Hepatic stellate cell (primary cell): ENCODE data around the gene MARCHF3.
"Not testable (repeated sequence)": the region's sequence is repeated elsewhere in the genome, so short reads cannot be mapped to it uniquely, and the experiment has no call there.

Experiments used
- DNase-seq: peaks from one replicate; pipeline ENCODE4 v3.0.0; 2011; ENCODE audit warnings: low spot score

MARCHF3 gene

GRCh38 chr5:127051591-127051990 is 21.2 kb upstream of the MARCHF3 start:
- no peak for DNase-seq

DNA sequence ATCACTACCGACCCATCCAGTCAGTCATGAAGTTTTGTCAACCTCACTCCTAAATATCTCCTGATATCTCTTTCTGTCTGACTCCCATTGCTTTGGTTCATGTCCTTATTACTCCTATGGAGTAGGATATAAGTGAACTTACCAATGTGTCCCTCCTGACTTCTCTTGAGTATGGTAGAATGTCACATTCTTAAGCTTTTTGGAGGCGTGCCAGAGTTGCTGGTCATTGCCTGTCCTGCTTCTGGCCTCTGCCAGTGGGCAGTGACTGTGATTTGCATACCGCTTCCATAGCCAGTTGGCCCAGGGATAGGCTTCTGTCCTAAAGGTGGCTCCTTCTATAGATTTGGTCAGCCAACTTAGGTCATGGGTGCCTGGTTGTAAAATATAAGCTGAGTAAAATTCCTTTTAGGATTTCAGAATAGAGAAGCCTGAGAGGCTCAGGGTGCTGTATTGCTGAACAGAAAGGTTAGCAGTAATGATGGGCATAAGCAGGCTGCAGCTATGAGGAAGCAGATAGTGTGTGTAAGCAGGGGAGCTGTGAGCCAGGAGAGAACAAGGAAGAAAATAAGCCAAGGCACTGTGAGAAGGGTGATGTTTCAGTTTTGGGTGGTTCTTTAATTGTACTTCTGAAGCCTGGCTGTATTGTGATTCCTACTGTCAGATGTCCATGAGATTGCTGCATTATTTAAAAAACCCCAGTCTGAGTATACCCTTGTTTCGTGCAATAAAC is 16.1 kb upstream of the MARCHF3 start:
- no peak for DNase-seq

GRCh38 chr5:127042593-127042992 is 12.2 kb upstream of the MARCHF3 start:
- no peak for DNase-seq

DNA sequence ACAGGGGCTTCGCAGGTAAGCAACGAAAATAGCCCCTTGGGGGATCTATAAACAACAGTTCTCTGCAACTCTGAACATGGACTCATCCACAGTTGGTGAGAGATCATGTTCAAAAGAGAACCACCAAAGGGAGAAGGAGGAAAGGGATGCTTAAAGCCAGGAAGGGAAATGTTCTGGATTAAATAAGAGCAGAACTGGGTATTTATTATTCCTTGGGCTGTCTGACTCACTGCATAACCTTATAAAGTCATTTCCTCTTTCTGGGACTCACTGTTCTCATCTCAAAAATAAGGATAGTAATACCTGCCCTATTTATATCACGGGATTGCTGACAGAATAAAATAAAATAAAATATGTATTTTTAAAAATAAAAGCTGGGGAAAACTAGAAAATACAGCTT is 11.2 kb upstream of the MARCHF3 start:
- peak; percentile 14 for DNase-seq

DNA sequence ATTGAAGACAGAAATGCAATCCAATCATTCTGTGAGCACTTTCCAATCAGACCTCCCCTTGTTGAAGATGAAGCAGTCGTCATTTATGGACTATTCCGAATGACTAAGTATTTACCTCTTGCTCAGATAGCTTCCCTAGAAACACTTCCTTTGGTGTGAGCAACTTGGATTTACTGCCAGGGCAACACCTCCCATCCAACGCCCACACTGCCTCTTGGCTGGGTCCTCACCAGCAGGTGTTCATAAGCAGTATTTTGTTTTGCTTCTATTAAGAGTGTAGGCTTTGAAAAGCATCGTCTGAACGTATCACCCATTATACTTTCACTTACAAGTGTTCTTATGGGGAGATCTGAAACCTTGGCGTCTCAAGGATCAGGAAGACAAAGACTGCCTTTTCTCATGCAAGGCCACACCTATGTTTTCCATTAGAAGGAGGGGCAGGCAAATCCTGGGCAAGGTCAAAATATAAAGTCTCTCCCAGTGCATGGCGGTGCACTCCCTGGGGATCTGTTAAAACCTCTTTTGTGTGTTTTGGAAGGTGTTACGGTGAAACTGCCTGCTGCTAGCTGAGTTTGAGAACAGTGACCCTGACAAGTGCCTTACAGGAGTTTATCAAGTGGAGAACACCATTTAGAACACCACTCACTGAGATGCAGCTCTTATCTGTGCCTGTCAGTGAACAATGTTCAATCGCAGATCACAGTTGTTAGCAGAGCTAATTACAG is 10.6 kb upstream of the MARCHF3 start:
- DNase-seq: no peak

DNA sequence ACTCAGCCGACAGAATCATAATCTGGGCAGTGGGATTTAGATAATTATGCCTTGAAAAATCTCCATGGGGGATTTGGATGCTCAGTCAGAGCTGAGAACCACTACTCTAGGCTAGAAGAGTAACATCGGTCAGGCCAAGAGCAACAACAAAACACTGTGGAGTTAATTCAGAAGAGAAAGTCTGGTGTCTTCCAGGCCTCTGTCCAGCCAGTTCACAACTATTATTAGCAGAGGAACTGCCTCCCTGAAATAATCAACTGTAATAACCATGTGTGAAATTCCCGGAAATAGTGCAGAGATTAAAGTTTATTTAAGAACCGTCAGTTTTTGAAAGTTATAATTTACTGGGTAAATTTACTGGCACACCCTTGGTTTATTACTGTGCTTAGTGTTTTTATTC is 8.2 kb upstream of the MARCHF3 start:
- no peak for DNase-seq

- no peak for DNase-seq
Observed at GRCh38 chr5:127031863-127032232, 1.5 kb upstream of the MARCHF3 start.

- no peak for DNase-seq
Observed at GRCh38 chr5:127031147-127031862, 947 bp upstream of the MARCHF3 start.

DNA sequence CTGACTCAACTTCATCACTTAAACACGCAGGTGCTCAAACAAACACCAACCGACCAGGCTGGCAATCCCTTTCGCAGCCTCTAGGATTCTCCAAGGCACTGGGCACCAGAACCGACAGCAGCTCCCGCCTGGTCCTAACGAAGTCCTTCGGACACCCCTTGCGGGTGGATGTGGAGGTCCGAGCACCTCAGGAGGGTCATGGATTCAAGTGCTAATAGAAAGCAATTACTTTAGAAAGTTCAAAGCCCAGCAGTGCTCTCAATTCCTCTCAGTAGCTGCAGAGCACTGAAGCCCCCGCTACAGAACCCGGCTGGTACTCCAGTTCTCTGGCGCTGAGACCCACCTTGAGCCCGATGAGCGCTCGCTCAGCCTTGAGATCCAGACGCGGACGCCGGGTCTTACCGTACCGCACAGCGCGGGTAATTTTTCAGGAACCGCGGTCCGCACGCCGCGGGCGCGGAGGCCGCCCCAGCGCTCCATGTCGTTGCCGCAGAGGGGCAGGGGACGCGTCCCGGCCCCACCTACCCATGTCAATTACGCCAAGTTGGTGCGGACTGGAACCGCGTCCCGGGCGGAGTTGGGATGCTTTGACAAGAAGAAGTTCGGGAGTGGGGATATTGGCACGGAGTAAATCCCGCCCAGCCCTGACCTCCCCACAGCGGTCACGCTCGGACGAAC is 638 bp downstream of the MARCHF3 start:
- DNase-seq: peak; percentile 53

GRCh38 chr5:127028822-127029457 is 1.4 kb downstream of the MARCHF3 start:
- DNase-seq: no peak

DNA sequence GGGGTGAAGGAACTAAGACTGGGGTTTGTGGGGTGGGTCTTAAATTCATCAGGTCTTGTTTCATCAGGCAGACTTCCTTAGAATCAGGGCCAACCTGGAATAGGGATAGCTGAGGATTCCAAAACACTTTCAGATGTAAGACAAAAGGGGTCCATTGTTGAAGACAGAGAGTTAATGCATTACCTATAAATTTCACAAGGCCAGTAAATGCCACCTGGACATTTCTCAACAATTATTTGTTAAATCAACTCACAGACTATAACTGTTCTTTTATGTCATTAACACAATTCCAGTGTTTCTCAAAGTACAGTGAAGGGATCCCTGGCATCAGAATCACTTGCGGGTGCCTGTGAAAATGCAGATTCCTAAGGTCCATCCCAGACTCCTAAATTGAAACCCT is 2.8 kb downstream of the MARCHF3 start:
- no peak for DNase-seq

DNA sequence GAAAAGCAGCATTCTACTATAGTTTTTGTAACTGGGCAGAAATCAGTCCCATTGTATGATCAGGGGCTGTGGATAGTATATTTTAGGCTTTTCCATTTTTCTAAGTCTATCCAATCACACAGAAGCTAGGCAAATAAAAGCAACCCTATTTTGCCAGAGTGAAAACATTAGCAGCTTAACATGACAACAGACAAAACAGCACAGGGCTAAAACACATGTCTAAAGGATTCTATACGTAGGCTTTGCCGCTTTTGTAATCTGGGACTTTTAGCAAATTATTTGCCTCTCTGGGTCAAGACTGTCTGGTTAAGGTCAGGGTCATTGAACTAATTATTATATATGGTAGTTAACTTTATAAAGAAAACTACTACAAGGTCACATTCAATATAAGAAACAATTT is 4.2 kb downstream of the MARCHF3 start:
- no peak for DNase-seq

DNA sequence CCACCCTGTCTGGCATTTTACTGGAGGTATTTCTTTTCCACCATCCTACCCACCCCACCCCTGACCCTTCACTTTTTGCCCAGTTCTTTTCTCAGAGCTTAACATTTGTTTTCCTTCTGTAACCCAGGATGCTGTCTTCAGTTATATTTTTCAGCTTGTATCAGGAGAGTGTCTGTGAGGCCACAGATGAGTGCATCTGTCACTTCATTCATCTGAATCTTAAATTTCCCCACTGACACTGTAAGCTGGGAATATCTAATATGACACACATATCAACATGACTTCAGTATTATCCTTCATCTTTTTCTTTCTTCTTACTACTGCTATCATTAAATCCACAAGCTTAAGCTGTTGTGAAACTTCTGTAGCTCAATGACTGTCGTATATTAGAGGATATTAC is 4.9 kb downstream of the MARCHF3 start:
- DNase-seq: no peak

GRCh38 chr5:127024821-127025220 is 5.5 kb downstream of the MARCHF3 start:
- no peak for DNase-seq

DNA sequence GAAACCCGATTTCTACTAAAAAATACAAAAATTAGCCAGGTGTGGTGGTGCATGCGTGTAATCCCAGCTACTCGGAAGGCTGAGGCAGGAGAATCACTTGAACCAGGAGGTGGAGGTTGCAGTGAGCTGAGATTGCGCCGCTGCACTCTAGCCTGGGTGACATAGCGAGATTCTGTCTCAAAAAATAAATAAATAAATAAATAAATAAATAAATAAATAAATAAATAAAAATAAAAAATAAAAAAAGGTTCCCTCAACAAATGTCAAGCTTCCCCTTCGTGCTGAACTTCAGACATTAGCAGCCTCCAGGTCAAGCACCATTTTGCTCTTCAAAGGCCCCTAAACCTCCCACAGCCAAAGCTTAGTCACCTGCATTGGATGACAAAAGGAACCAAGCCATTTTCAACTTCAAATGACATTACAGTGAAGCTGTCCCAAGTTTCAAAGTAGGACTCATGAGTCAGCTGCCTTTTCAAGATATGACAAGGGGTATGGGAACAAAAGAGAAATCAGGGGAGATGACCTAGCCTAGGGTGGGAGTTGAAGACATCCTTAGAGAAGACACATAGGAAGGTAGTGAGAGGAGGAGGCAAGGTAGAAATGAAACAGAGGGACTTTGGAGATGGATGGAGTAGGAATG is 6.7 kb downstream of the MARCHF3 start:
- DNase-seq: not testable (repeated sequence)

GRCh38 chr5:127022846-127023245 is 7.5 kb downstream of the MARCHF3 start:
- DNase-seq: no peak

DNA sequence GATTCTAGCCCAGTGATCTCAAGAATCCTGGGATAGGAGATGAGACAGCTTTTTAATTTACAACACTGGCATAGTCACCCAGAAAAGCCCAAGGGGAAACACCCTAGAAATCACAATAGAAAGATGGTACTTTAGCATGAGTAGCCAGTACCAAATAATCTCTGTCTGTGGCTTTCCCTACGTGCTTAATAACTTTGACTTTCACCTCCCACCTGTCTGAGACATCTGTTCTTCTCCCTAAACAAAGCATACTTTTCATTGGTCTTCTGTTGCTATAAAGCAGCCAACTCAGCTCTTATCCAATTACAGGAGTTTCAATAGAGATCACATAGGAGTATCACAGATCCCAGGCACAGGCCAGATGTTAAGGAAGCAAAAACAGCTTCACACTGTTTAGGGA is 10.4 kb downstream of the MARCHF3 start:
- no peak for DNase-seq

DNA sequence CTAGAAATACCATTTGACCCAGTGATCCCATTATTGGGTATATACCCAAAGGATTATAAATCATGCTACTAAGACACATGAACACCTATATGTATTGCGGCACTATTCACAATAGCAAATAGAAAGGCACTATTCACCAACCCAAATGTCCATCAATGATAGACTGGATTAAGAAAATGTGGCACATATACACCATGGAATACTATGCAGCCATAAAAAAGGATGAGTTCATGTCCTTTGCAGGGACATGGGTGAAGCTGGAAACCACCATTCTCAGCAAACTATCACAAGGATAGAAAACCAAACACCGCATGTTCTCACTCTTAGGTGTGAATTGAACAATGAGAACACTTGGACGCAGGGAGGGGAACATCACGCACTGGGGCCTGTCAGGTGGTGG is 13.6 kb downstream of the MARCHF3 start:
- not testable (repeated sequence) for DNase-seq

GRCh38 chr5:127015716-127016115 is 14.6 kb downstream of the MARCHF3 start:
- DNase-seq: no peak

DNA sequence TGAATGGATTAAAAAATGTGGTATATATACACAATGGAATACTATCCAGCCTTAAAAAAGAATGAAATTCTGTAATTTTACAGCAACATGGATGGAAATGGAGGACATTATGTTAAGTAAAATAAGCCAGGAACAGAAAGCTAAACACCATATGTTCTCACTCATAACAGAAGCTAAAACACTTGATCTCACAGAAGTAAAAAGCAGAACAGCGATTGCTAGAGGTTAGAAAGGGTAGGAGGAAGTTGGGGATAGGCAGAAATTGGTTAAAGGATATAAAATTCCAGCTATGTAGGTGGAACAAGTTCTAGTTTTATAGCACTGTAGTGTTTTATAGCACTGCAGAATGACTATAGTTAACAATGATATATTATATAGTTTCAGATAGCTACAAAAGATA is 15.8 kb downstream of the MARCHF3 start:
- no peak for DNase-seq

DNA sequence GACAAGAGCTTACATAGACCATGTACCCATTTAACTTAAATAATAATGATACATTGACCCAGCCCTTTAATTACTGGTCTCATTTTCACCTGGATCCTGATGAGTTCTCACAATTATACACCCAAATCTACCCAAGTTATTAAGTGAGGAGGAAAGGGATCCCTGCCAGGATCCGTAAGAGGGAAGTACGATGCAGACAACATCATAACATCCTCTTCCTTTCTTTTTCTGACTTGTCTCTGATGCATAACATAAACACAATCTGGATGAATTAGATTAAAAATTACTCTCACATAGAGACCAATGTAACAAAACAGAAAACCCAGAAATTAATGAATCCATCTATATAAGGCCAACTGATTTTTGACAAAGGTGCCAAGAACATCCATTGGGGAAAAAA is 17.0 kb downstream of the MARCHF3 start:
- DNase-seq: no peak

GRCh38 chr5:127012916-127013315 is 17.4 kb downstream of the MARCHF3 start:
- DNase-seq: no peak
